Liver (tissue), 3 donors: ENCODE results near the gene ARHGEF3.

Experiments
- RAD21 ChIP-seq, 2 donors: IDR thresholded peaks; 2 replicates each; pipeline ENCODE4 v1.6.1; 2016; ENCODE audit warnings: antibody characterized with exemption in 2 of 2, mild to moderate bottlenecking in 2 of 2
- TAF1 ChIP-seq: conservative IDR thresholded peaks from 2 replicates; pipeline ENCODE4 v1.6.1; 2016; ENCODE audit warnings: antibody characterized with exemption, mild to moderate bottlenecking
- YY1 ChIP-seq: IDR thresholded peaks from 2 replicates; pipeline ENCODE4 v1.6.1; 2016; ENCODE audit warnings: antibody characterized with exemption, mild to moderate bottlenecking
- TF ChIP-seq, protein P1 (sequence below): fragments of 150-350 bp; IDR thresholded peaks from 2 replicates; pipeline ENCODE4 v1.5.1; 2017; ENCODE audit warnings: improper control_type of control experiment, low read depth, low read length; ENCODE audit not compliant: missing input control
- donor health status: healthy.
- donor health status: healthy.

DNA sequence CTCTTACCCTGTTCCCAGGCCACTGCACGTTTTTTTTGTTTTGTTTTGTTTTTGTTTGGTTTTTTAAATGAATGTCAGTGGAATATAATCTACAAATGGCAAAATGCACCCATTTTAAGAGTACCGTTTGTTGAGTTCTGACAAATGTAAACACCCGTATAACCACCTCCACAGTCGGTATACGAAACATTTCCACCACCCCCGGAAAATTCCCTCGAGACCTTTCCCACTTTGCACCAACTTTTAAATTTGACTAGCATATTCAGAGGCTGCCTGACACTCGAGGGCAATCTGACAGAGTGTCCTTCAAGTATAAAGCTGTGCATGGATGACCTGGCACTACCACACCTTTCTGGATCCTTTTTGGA is 613 bp upstream of the ARHGEF3 start:
- TF ChIP-seq YY1 (no peak), RAD21 (IDR thresholded peaks at IDR 0.05) (no peak), TAF1 (no peak)
- TF ChIP-seq, protein P1, sequence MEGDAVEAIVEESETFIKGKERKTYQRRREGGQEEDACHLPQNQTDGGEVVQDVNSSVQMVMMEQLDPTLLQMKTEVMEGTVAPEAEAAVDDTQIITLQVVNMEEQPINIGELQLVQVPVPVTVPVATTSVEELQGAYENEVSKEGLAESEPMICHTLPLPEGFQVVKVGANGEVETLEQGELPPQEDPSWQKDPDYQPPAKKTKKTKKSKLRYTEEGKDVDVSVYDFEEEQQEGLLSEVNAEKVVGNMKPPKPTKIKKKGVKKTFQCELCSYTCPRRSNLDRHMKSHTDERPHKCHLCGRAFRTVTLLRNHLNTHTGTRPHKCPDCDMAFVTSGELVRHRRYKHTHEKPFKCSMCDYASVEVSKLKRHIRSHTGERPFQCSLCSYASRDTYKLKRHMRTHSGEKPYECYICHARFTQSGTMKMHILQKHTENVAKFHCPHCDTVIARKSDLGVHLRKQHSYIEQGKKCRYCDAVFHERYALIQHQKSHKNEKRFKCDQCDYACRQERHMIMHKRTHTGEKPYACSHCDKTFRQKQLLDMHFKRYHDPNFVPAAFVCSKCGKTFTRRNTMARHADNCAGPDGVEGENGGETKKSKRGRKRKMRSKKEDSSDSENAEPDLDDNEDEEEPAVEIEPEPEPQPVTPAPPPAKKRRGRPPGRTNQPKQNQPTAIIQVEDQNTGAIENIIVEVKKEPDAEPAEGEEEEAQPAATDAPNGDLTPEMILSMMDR: no peak
